Loucy (cell line): ENCODE results near the gene UNK.

Experiments used
- H2AFZ ChIP-seq: fragments of 200-600 bp; sonication (generic); 2 replicates; pipeline ENCODE4 v1.6.0; 2016; ENCODE audit warnings: antibody characterized with exemption, mild to moderate bottlenecking, low read length, moderate library complexity
- H3F3A ChIP-seq: fragments of 200-600 bp; 2 replicates; pipeline ENCODE4 v1.6.0; 2016; ENCODE audit warnings: antibody characterized with exemption, low read depth, mild to moderate bottlenecking
- H3K27me3 ChIP-seq: fragments of 200-600 bp; sonication (generic); 2 replicates; pipeline ENCODE4 v1.6.1; 2014; ENCODE audit warnings: low read length, mild to moderate bottlenecking; ENCODE audit not compliant: insufficient read depth, poor library complexity, severe bottlenecking
- H3K36me3 ChIP-seq: fragments of 200-600 bp; sonication (generic); 2 replicates; pipeline ENCODE4 v1.6.1; 2016; ENCODE audit warnings: low read length; ENCODE audit not compliant: insufficient read depth
- H3K4me1 ChIP-seq: fragments of 200-600 bp; sonication (generic); 2 replicates; pipeline ENCODE4 v1.5.1; 2014; ENCODE audit warnings: low read length, mild to moderate bottlenecking; ENCODE audit not compliant: insufficient read depth, poor library complexity, severe bottlenecking
- H3K4me2 ChIP-seq: fragments of 200-600 bp; sonication (generic); 2 replicates; pipeline ENCODE4 v1.6.0; 2014; ENCODE audit warnings: antibody characterized with exemption, low read length, low read depth, mild to moderate bottlenecking; ENCODE audit not compliant: poor library complexity, severe bottlenecking
- H3K4me3 ChIP-seq: fragments of 200-600 bp; sonication (generic); 2 replicates; pipeline ENCODE4 v1.5.1; 2014; ENCODE audit warnings: low read length, mild to moderate bottlenecking, mixed read lengths; ENCODE audit not compliant: poor library complexity, severe bottlenecking
- H3K79me2 ChIP-seq: fragments of 200-600 bp; sonication (generic); 2 replicates; pipeline ENCODE4 v1.6.1; 2014; ENCODE audit warnings: low read length; ENCODE audit not compliant: insufficient read depth
- H3K9ac ChIP-seq: fragments of 200-600 bp; sonication (generic); 2 replicates; pipeline ENCODE4 v1.6.0; 2014; ENCODE audit warnings: mild to moderate bottlenecking, low read depth, low read length, moderate library complexity; ENCODE audit not compliant: poor library complexity, severe bottlenecking
- H3K9me2 ChIP-seq: fragments of 200-600 bp; sonication (generic); replicated peaks from 2 replicates; pipeline ENCODE4 v1.6.1; 2016; ENCODE audit warnings: low read depth, low read length, mixed read lengths
- H3K9me3 ChIP-seq: fragments of 200-600 bp; sonication (generic); 2 replicates; pipeline ENCODE4 v1.6.1; 2014; ENCODE audit warnings: mild to moderate bottlenecking, antibody characterized with exemption, low read length, low read depth; ENCODE audit not compliant: insufficient read depth
- H4K20me1 ChIP-seq: fragments of 200-600 bp; sonication (generic); 2 replicates; pipeline ENCODE4 v1.6.0; 2014; ENCODE audit warnings: antibody characterized with exemption, low read length, mild to moderate bottlenecking; ENCODE audit not compliant: insufficient read depth, poor library complexity, severe bottlenecking
- EZH2phosphoT487 ChIP-seq: fragments of 200-600 bp; IDR thresholded peaks from 2 replicates; pipeline ENCODE4 v1.6.1; 2018; ENCODE audit warnings: antibody characterized with exemption, mild to moderate bottlenecking, moderate library complexity, borderline replicate concordance
- TF ChIP-seq, protein P1 (sequence below): fragments of 200-600 bp; sonication (generic); conservative IDR thresholded peaks from 2 replicates; pipeline ENCODE4 v1.5.1; 2014; ENCODE audit warnings: mild to moderate bottlenecking, antibody characterized with exemption, low read length

UNK gene

DNA sequence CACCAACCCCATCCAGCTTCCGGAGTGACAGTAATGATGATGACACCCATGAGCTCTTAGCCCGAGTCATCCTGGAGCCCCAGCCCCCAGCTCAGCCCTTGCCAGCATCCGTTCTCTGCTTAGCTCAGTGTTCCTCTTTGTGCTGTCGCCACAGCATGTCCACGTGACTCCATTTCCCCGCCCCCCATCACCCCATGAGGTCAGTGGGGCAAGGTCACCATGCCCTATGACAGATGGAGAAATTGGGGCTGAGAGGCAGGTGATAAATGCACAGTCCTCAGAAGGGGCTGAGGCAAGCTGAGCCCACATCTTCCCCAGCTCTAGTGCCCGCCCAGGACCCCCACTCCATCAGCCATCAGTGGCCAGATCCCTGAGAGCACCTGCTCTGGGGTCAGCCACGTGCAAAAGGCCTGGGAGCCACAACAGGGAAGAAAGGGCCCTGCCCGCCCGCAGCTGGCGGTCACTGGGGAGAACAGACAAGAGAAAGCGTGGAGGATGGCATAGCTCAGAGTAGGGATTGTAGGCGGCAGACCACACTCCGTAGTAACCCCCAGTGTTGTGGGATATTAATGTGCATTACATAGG is 46.3 kb upstream of the UNK start:
- H3K9me2 ChIP-seq, result no peaks in the 10 kb centered on the region
- H3K9ac ChIP-seq, result no peak overlapping the region
- H3K36me3 ChIP-seq, result no peaks in the 10 kb centered on the region
- H3K4me1 ChIP-seq, result no peaks in the 10 kb centered on the region
- no peaks in the 10 kb centered on the region for H3K79me2 ChIP-seq
- H2AFZ ChIP-seq, result no peak overlapping the region
- no peaks in the 10 kb centered on the region for H4K20me1 ChIP-seq
- H3K9me3 ChIP-seq, result no peaks in the 10 kb centered on the region
- H3F3A ChIP-seq, result no peaks in the 10 kb centered on the region
- H3K4me2 ChIP-seq, result no peak overlapping the region
- no peak overlapping the region for H3K4me3 ChIP-seq
- no peak for TF ChIP-seq EZH2phosphoT487
- TF ChIP-seq, protein P1, sequence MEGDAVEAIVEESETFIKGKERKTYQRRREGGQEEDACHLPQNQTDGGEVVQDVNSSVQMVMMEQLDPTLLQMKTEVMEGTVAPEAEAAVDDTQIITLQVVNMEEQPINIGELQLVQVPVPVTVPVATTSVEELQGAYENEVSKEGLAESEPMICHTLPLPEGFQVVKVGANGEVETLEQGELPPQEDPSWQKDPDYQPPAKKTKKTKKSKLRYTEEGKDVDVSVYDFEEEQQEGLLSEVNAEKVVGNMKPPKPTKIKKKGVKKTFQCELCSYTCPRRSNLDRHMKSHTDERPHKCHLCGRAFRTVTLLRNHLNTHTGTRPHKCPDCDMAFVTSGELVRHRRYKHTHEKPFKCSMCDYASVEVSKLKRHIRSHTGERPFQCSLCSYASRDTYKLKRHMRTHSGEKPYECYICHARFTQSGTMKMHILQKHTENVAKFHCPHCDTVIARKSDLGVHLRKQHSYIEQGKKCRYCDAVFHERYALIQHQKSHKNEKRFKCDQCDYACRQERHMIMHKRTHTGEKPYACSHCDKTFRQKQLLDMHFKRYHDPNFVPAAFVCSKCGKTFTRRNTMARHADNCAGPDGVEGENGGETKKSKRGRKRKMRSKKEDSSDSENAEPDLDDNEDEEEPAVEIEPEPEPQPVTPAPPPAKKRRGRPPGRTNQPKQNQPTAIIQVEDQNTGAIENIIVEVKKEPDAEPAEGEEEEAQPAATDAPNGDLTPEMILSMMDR, result no peak
- H3K27me3 ChIP-seq, result no peaks in the 10 kb centered on the region

DNA sequence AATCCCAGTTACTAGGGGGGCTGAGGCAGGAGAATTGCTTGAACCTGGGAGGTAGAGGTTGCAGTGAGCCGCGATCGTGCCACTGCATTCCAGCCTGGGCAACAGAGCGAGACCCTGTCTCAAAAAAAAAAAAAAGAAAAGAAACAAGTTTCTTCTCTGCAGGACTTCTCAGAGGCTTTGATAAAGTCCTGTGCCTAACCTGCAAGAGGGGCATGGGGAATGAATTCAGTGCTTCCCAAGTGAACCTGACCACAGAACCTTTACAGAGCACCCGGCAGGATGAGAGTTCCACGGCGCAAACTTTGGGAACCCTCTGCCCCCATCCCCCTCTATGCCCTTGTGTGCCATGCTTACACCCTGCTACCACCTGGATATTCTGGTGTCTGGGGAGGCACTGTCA is 45.4 kb upstream of the UNK start:
- Histone ChIP-seq H3K4me2 (no peak overlapping the region), H3K36me3 (no peaks in the 10 kb centered on the region), H3K4me3 (no peak overlapping the region), H2AFZ (no peak overlapping the region), H3K9ac (no peak overlapping the region), H3F3A (no peaks in the 10 kb centered on the region), H3K79me2 (no peaks in the 10 kb centered on the region), H4K20me1 (no peaks in the 10 kb centered on the region), H3K27me3 (no peaks in the 10 kb centered on the region), H3K9me2 (no peaks in the 10 kb centered on the region), H3K9me3 (no peaks in the 10 kb centered on the region), H3K4me1 (no peaks in the 10 kb centered on the region)
- TF ChIP-seq EZH2phosphoT487, result no peak
- TF ChIP-seq, protein P1, result no peak

- Histone ChIP-seq H3F3A (no peaks in the 10 kb centered on the region), H3K9ac (no peak overlapping the region), H3K27me3 (no peaks in the 10 kb centered on the region), H3K36me3 (no peaks in the 10 kb centered on the region), H3K4me3 (no peak overlapping the region), H3K4me2 (no peak overlapping the region), H4K20me1 (no peaks in the 10 kb centered on the region), H3K9me2 (no peaks in the 10 kb centered on the region), H3K79me2 (no peaks in the 10 kb centered on the region), H2AFZ (no peak overlapping the region), H3K4me1 (no peaks in the 10 kb centered on the region), H3K9me3 (no peaks in the 10 kb centered on the region)
- no peak for TF ChIP-seq EZH2phosphoT487
- TF ChIP-seq, protein P1, result no peak
Measured at GRCh38 chr17:75739801-75740200, 44.8 kb upstream of the UNK start.
